Lower lobe of right lung (tissue), 2 donors: ENCODE data around the gene CHD5. TPM values are rescaled to one million over a fixed set of nuclear protein-coding genes. Genes with fewer than 3 reads are reported as not detected.

Experiments used
- ATAC-seq, 2 donors: fragments of 200-7000 bp; cut with Tn5 transposase; one replicate each; pipeline ENCODE4 v1.9.1; 2020 to 2022; ENCODE audit warnings: mild to moderate bottlenecking in 2 of 2, moderate library complexity in 2 of 2
- DNase-seq: peaks from one replicate; pipeline ENCODE4 v3.0.0-alpha.2; 2020
- H3K27ac ChIP-seq: fragments of 200-600 bp; one replicate; pipeline ENCODE4 v1.8.0; 2022
- H3K27me3 ChIP-seq: fragments of 200-600 bp; one replicate; pipeline ENCODE4 v1.8.0; 2022; ENCODE audit warnings: low read depth
- H3K36me3 ChIP-seq: fragments of 200-600 bp; one replicate; pipeline ENCODE4 v1.8.0; 2022; ENCODE audit warnings: mild to moderate bottlenecking
- H3K4me1 ChIP-seq: fragments of 200-600 bp; one replicate; pipeline ENCODE4 v1.8.0; 2022
- H3K4me3 ChIP-seq: fragments of 200-600 bp; one replicate; pipeline ENCODE4 v1.8.0; 2022; ENCODE audit warnings: mild to moderate bottlenecking
- H3K9me3 ChIP-seq: fragments of 200-600 bp; one replicate; pipeline ENCODE4 v1.8.0; 2022
- CTCF ChIP-seq: fragments of 200-600 bp; IDR thresholded peaks from one replicate; pipeline ENCODE4 v1.8.0; 2022; ENCODE audit warnings: antibody characterized with exemption, mild to moderate bottlenecking
- intact Hi-C: fragments of 100-400 bp; cut with DNase I; formaldehyde crosslinking; loops from one replicate; pipeline ENCODE4 v1.11.0; 2022
- total RNA-seq: library from RNA; stranded (reverse); fragmentation: NEBNext Ultra II Directional; extraction: Animal tissue kit (Norgen Biotek cat#: 25700); gene quantifications from one replicate; pipeline ENCODE4 v1.2.1, GENCODE V29; 2021
- donor health status: DM: no; HTN: yes; CAD: no; lungs with severe emphysema.

The CHD5 gene
- total RNA-seq, 1 donor from 2014 or later = 0.56 TPM

DNA sequence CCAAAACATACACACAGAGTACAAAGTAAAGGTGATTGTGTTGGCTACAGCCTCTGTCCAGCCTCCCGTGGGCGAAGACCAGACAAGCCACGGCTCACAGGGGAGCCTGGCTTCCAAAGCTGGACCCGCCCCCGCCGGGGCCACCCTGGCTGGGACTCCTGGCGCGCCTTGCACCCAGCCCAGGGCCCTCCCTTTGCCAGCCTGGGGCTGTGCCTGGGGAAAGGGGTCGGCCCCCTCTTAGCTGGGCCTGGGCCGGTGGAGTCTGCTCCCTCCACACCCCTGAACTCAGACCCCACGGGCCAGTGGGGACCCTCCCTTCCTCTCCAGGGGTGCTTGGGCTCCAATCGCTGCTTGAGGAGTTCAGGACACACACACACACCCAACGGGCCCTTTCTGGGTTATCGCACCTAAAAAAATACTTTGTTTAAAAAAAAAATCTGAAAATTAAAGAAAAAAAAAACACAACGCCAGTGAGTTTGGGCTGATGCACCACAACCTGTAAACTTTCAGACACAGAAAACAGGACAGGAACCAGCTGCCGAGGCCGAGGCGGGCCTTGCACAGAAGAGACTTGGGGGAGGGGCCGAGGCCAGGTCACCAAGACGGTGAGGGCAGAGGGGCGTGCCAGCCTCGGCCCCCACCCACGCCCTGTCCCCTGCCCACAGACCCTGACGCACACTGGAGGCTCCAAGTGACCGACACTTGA lies 78.1 kb downstream of the CHD5 start:
- ATAC-seq (no peak), DNase-seq (peak; percentile 42)
- H3K4me1 ChIP-seq = no peaks in the 10 kb centered on the region
- no peak for TF ChIP-seq CTCF
- H3K36me3 ChIP-seq = peaks cover 6% of the 10 kb centered on the region
- H3K27me3 ChIP-seq = peaks cover 48% of the 10 kb centered on the region
- intact Hi-C loops = no loop called here
- H3K4me3 ChIP-seq = no peak overlapping the region
- no peaks in the 10 kb centered on the region for H3K9me3 ChIP-seq
- no peak overlapping the region for H3K27ac ChIP-seq

- Histone ChIP-seq H3K27ac (no peak overlapping the region), H3K4me3 (no peak overlapping the region), H3K36me3 (peaks cover 13% of the 10 kb centered on the region), H3K27me3 (peaks cover 47% of the 10 kb centered on the region), H3K9me3 (no peaks in the 10 kb centered on the region), H3K4me1 (no peaks in the 10 kb centered on the region)
- ATAC-seq (no peak), DNase-seq (peak; percentile 29)
- no peak for TF ChIP-seq CTCF
- intact Hi-C loops = no loop called here
These were observed 79.0 kb downstream of the CHD5 start for GRCh38 chr1:6100861-6101783.

DNA sequence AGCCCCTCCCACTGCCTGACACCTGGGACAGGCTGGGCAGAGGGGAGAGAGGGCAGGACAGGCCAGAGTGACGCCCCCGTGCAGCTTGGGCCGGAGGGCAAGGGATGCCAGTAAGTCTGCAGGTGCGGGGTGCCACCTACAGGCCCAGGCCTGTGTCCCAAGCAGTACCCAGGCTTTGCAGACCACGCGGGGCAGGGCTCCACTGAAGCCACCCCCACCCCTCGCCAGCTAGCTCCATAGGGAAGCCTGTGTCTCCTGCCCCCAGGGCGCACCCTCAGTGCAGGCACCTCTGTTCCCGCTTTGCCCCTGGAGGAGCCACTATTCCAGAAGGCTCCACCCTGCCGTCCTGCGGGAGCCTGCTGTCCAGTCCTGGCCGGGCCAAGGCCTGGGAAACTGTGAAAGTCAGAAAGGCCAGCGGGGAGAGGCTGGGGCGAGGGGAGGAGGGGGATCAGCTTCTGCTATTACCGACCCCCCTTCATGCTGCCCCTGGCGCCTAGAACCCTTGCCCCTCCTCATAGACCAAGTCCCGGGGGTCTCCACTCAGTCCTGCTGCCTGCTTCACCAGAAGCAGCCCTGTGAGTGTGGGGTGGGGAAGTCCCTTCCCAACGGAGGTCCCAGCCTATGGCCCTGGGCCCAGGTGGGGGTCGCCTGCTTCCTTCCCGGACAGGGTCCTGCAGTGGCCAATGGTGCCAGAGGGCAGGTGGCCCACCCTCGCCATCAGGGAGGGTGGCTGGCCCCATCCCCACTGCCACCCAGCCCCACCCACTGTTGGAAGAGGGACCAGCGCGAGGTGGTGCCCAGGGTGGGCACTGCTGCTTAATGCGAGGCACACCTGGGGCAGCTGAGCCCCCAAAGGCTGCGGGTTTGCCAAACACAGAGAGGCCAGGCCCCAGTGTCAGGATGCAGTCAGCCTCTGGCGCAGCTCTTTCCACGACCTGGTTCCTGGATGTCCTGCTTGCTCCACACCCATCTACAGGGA lies 80.0 kb downstream of the CHD5 start:
- Histone ChIP-seq H3K4me3 (no peak overlapping the region), H3K4me1 (no peaks in the 10 kb centered on the region), H3K27ac (no peak overlapping the region), H3K27me3 (peaks cover 39% of the 10 kb centered on the region), H3K9me3 (no peaks in the 10 kb centered on the region), H3K36me3 (peaks cover 18% of the 10 kb centered on the region)
- DNase-seq (peak; percentile 47), ATAC-seq (peak in 1 of 2 donors; percentile 18)
- no peak for TF ChIP-seq CTCF
- intact Hi-C loops = no loop called here

DNA sequence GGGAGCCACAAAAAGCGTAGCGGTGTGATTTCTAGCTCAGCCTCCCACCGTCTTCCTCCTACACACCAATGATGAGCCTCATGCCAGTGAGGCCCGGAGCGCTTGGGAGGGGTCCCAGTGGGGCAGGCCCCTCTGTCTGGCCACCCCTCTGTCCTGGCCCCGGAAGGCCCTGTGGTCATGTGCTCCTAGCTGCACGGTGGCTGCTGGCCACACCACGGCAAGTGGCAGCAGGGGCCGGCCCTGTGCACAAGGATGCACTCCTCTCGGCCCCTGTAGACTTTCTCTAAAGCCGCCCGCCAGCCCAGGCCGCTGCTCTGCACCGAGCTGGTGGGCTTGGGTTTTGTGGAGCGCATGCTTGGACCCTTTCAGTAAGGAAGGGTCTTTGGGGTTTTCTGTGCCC lies 80.8 kb downstream of the CHD5 start:
- H3K4me3 ChIP-seq = no peak overlapping the region
- peak; percentile 37 for DNase-seq
- peaks cover 35% of the 10 kb centered on the region for H3K27me3 ChIP-seq
- H3K36me3 ChIP-seq = peaks cover 26% of the 10 kb centered on the region
- H3K4me1 ChIP-seq = no peaks in the 10 kb centered on the region
- intact Hi-C loops = no loop called here
- no peak overlapping the region for H3K27ac ChIP-seq
- no peaks in the 10 kb centered on the region for H3K9me3 ChIP-seq
- ATAC-seq = no peak
- TF ChIP-seq CTCF = no peak
